Astrocyte (in vitro differentiated cells and primary cell): ENCODE measurements around the gene FAHD1.

ENCODE experiments used
- EZH2 ChIP-seq: IDR thresholded peaks from 2 replicates; pipeline ENCODE4 v1.6.1; 2012; ENCODE audit warnings: mild to moderate bottlenecking, low read length, inconsistent platforms; ENCODE audit not compliant: insufficient read depth
- TF ChIP-seq, protein P1 (sequence below): IDR thresholded peaks from 2 replicates; pipeline ENCODE4 v1.5.1; 2011; ENCODE audit warnings: low read depth, mild to moderate bottlenecking, inconsistent platforms, low read length, moderate library complexity; ENCODE audit not compliant: insufficient read depth

DNA sequence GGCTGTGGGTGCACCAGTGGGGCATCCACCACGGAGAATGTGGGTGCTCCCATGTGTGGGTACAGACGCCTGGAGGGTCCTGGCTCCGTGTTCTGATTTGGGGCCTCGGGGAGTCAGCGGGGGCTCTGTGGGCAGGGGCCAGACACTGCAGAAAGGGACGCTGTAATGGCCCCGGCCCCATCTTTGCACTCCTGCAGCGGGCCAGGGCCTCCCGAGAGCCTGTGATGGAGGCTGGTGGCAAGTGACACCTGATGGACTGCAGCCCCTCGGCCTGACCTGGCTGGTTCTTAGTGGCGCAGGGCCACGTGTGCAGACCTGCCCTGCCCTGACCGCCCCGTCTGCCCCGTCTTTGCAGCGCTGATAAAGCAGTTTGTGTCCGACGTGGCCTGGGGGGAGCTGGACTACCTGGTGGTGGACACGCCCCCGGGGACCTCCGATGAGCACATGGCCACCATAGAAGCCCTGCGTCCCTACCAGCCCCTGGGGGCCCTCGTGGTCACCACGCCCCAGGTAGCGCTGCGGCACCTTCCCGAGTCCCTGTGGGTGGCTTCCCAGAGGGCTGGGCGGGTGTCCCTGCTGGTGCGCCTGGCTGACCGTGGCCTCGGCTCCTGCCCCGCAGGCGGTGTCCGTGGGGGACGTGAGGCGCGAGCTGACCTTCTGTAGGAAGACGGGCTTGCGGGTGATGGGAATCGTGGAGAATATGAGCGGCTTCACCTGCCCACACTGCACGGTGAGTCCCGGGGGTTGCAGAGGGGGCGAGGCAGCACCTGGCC lies 39.5 kb upstream of the FAHD1 start:
- TF ChIP-seq, protein P1, sequence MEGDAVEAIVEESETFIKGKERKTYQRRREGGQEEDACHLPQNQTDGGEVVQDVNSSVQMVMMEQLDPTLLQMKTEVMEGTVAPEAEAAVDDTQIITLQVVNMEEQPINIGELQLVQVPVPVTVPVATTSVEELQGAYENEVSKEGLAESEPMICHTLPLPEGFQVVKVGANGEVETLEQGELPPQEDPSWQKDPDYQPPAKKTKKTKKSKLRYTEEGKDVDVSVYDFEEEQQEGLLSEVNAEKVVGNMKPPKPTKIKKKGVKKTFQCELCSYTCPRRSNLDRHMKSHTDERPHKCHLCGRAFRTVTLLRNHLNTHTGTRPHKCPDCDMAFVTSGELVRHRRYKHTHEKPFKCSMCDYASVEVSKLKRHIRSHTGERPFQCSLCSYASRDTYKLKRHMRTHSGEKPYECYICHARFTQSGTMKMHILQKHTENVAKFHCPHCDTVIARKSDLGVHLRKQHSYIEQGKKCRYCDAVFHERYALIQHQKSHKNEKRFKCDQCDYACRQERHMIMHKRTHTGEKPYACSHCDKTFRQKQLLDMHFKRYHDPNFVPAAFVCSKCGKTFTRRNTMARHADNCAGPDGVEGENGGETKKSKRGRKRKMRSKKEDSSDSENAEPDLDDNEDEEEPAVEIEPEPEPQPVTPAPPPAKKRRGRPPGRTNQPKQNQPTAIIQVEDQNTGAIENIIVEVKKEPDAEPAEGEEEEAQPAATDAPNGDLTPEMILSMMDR, result no peak
- no peak for TF ChIP-seq EZH2
